Measurements from ENCODE around the gene SLC7A14.

SLC7A14 gene

GRCh38 chr3:170633573-170633972 lies 47.7 kb upstream of the SLC7A14 start:
- Histone ChIP-seq H2AFZ (ENCODE audit: low read depth, low read length, severe bottlenecking) (no peak overlapping the region), H3K27ac (ENCODE audit: low read depth, low read length) (no peak overlapping the region), H3K9me3 (ENCODE audit: insufficient read depth, low read length) (no peaks in the 10 kb centered on the region), H3K36me3 (ENCODE audit: low read length) (no peaks in the 10 kb centered on the region), H3K79me2 (ENCODE audit: insufficient read depth, low read length) (no peaks in the 10 kb centered on the region), H3K27me3 (ENCODE audit: low read length) (no peaks in the 10 kb centered on the region), H3K4me2 (ENCODE audit: low read depth, low read length, poor library complexity, severe bottlenecking) (no peak overlapping the region), H3K9me2 (replicated peaks; ENCODE audit: insufficient read depth, low read length) (no peaks in the 10 kb centered on the region), H3K4me3 (ENCODE audit: insufficient read depth, low read length, poor library complexity, severe bottlenecking) (no peak overlapping the region), H3K9ac (ENCODE audit: low read length) (no peak overlapping the region), H3F3A (ENCODE audit: insufficient read depth) (no peaks in the 10 kb centered on the region), H4K20me1 (ENCODE audit: low read depth, low read length) (no peaks in the 10 kb centered on the region)
- TF ChIP-seq CTCF (IDR thresholded peaks at IDR 0.05; ENCODE audit: insufficient read depth, low read length, poor library complexity, severe bottlenecking), result no peak
- no peak for TF ChIP-seq EZH2phosphoT487 (conservative IDR thresholded peaks at IDR 0.05; ENCODE audit: low read length)

GRCh38 chr3:170632780-170633179 lies 46.9 kb upstream of the SLC7A14 start:
- no peak overlapping the region for H3K9ac ChIP-seq (ENCODE audit: low read length)
- H3K79me2 ChIP-seq (ENCODE audit: insufficient read depth, low read length), result no peaks in the 10 kb centered on the region
- no peak overlapping the region for H3K4me2 ChIP-seq (ENCODE audit: low read depth, low read length, poor library complexity, severe bottlenecking)
- H3K36me3 ChIP-seq (ENCODE audit: low read length), result no peaks in the 10 kb centered on the region
- no peaks in the 10 kb centered on the region for H3F3A ChIP-seq (ENCODE audit: insufficient read depth)
- no peaks in the 10 kb centered on the region for H3K9me3 ChIP-seq (ENCODE audit: insufficient read depth, low read length)
- no peaks in the 10 kb centered on the region for H3K9me2 ChIP-seq (replicated peaks; ENCODE audit: insufficient read depth, low read length)
- TF ChIP-seq CTCF (IDR thresholded peaks at IDR 0.05; ENCODE audit: insufficient read depth, low read length, poor library complexity, severe bottlenecking), result no peak
- no peak for TF ChIP-seq EZH2phosphoT487 (conservative IDR thresholded peaks at IDR 0.05; ENCODE audit: low read length)
- no peak overlapping the region for H3K4me3 ChIP-seq (ENCODE audit: insufficient read depth, low read length, poor library complexity, severe bottlenecking)
- H2AFZ ChIP-seq (ENCODE audit: low read depth, low read length, severe bottlenecking), result no peak overlapping the region
- H3K27ac ChIP-seq (ENCODE audit: low read depth, low read length), result no peak overlapping the region
- H3K27me3 ChIP-seq (ENCODE audit: low read length), result no peaks in the 10 kb centered on the region
- H4K20me1 ChIP-seq (ENCODE audit: low read depth, low read length), result no peaks in the 10 kb centered on the region

GRCh38 chr3:170631755-170632488 lies 46.0 kb upstream of the SLC7A14 start:
- no peaks in the 10 kb centered on the region for H3K9me3 ChIP-seq (ENCODE audit: insufficient read depth, low read length)
- TF ChIP-seq CTCF (IDR thresholded peaks at IDR 0.05; ENCODE audit: insufficient read depth, low read length, poor library complexity, severe bottlenecking) (no peak), EZH2phosphoT487 (conservative IDR thresholded peaks at IDR 0.05; ENCODE audit: low read length) (no peak)
- no peak overlapping the region for H3K9ac ChIP-seq (ENCODE audit: low read length)
- no peaks in the 10 kb centered on the region for H4K20me1 ChIP-seq (ENCODE audit: low read depth, low read length)
- H3K4me2 ChIP-seq (ENCODE audit: low read depth, low read length, poor library complexity, severe bottlenecking), result no peak overlapping the region
- no peaks in the 10 kb centered on the region for H3K36me3 ChIP-seq (ENCODE audit: low read length)
- H3F3A ChIP-seq (ENCODE audit: insufficient read depth), result no peaks in the 10 kb centered on the region
- no peaks in the 10 kb centered on the region for H3K79me2 ChIP-seq (ENCODE audit: insufficient read depth, low read length)
- H3K27me3 ChIP-seq (ENCODE audit: low read length), result no peaks in the 10 kb centered on the region
- H2AFZ ChIP-seq (ENCODE audit: low read depth, low read length, severe bottlenecking), result no peak overlapping the region
- no peak overlapping the region for H3K27ac ChIP-seq (ENCODE audit: low read depth, low read length)
- no peaks in the 10 kb centered on the region for H3K9me2 ChIP-seq (replicated peaks; ENCODE audit: insufficient read depth, low read length)
- H3K4me3 ChIP-seq (ENCODE audit: insufficient read depth, low read length, poor library complexity, severe bottlenecking), result no peak overlapping the region
